SK-N-SH (cell line): ENCODE data around the gene CCT8L2. TPM values are rescaled to one million over a fixed set of nuclear protein-coding genes. Genes with fewer than 3 reads are reported as not detected.
"Not testable (repeated sequence)": the region's sequence is repeated elsewhere in the genome, so short reads cannot be mapped to it uniquely, and the experiment has no call there.

Experiments used
- CTCF ChIA-PET: fragments of 300-600, 350-600 bp; formaldehyde crosslinking; extraction: SDS; loops from one replicate; lab custom pipeline; 2021; lab: Yijun Ruan, JAX
- POLR2A ChIA-PET: fragments of 350-600 bp; sonication (Branson Sonifier 250); formaldehyde crosslinking; extraction: SDS; loops from one replicate; lab custom pipeline; 2020; ENCODE audit warnings: antibody characterized with exemption, inconsistent platforms; lab: Yijun Ruan, JAX
- DNase-seq: peaks from one replicate; pipeline ENCODE4 v3.0.0; 2012
- H2AFZ ChIP-seq: fragments of 200-600 bp; sonication (generic); 2 replicates; pipeline ENCODE4 v1.8.1; 2016; ENCODE audit warnings: antibody characterized with exemption, mild to moderate bottlenecking, low read depth
- H3F3A ChIP-seq: fragments of 200-600 bp; sonication (generic); replicated peaks from 2 replicates; pipeline ENCODE3; 2016; ENCODE audit warnings: antibody characterized with exemption, mild to moderate bottlenecking; ENCODE audit not compliant: insufficient read depth
- H3K27ac ChIP-seq, 2 experiments: fragments of 200-500 bp in 1 of 2; fragments of 200-600 bp in 1 of 2; sonication (Bioruptor generic) in 1 of 2; sonication (generic), shearing (Covaris generic) in 1 of 2; 2 replicates each; pipeline versions ENCODE4 v1.5.1 to v1.6.1; 2014 to 2016; ENCODE audit warnings: low read depth in 2 of 2, inconsistent platforms in 1 of 2, low read length in 1 of 2, mild to moderate bottlenecking in 1 of 2, mixed read lengths in 1 of 2
- H3K27me3 ChIP-seq: fragments of 200-600 bp; sonication (generic), shearing (Covaris generic); 2 replicates; pipeline ENCODE4 v1.6.1; 2016; ENCODE audit warnings: mixed run types; ENCODE audit not compliant: insufficient read depth
- H3K36me3 ChIP-seq, 2 experiments: fragments of 200-500 bp in 1 of 2; fragments of 200-600 bp in 1 of 2; sonication (Bioruptor generic) in 1 of 2; sonication (generic) in 1 of 2; replicated peaks in 1 of 2; 2 replicates each; pipeline versions ENCODE3 to v1.5.1; 2014 to 2016; ENCODE audit warnings: low read length in 1 of 2, mild to moderate bottlenecking in 1 of 2; ENCODE audit not compliant: insufficient read depth in 2 of 2, control insufficient read depth in 1 of 2
- H3K4me1 ChIP-seq, 2 experiments: fragments of 200-500 bp in 1 of 2; fragments of 200-600 bp in 1 of 2; sonication (Bioruptor generic) in 1 of 2; sonication (generic), shearing (Covaris generic) in 1 of 2; 2 replicates each; pipeline versions ENCODE4 v1.5.1 to v1.6.1; 2014 to 2016; ENCODE audit warnings: low read depth in 1 of 2, low read length in 1 of 2, mixed run types in 1 of 2; ENCODE audit not compliant: insufficient read depth in 2 of 2, control insufficient read depth in 1 of 2
- H3K4me2 ChIP-seq: fragments of 200-600 bp; sonication (generic), shearing (Covaris generic); 2 replicates; pipeline ENCODE4 v1.6.1; 2017; ENCODE audit warnings: mixed run types
- H3K4me3 ChIP-seq, 2 experiments: fragments of 200-500 bp in 1 of 2; fragments of 200-600 bp in 1 of 2; sonication (Bioruptor generic) in 1 of 2; sonication (generic), shearing (Covaris generic) in 1 of 2; 2 replicates each; pipeline versions ENCODE4 v1.5.1 to v1.8.1; 2014 to 2016; ENCODE audit warnings: low read depth in 2 of 2, inconsistent platforms in 1 of 2, low read length in 1 of 2, mild to moderate bottlenecking in 1 of 2, mixed read lengths in 1 of 2, moderate library complexity in 1 of 2
- H3K79me2 ChIP-seq: fragments of 200-600 bp; sonication (generic); 2 replicates; pipeline ENCODE4 v1.8.1; 2017; ENCODE audit warnings: mild to moderate bottlenecking; ENCODE audit not compliant: insufficient read depth
- H3K9ac ChIP-seq: fragments of 200-600 bp; sonication (generic); 2 replicates; pipeline ENCODE4 v1.6.1; 2017; ENCODE audit warnings: mixed run types
- H3K9me2 ChIP-seq: fragments of 200-600 bp; sonication (generic); 2 replicates; pipeline ENCODE4 v1.6.1; 2017; ENCODE audit warnings: mixed run types
- H3K9me3 ChIP-seq: fragments of 200-600 bp; sonication (generic); 2 replicates; pipeline ENCODE4 v1.6.1; 2017; ENCODE audit warnings: mixed run types, mild to moderate bottlenecking, moderate library complexity
- H4K20me1 ChIP-seq: fragments of 200-600 bp; sonication (generic); 2 replicates; pipeline ENCODE4 v1.6.1; 2017; ENCODE audit warnings: mild to moderate bottlenecking, mixed run types; ENCODE audit not compliant: insufficient read depth
- WGBS: methylation state at CpG from one replicate; pipeline ENCODE4 v1.1.6; 2017; ENCODE audit warnings: low lambda C conversion rate; 5-methylcytosine and 5-hydroxymethylcytosine counted together
- polyA plus RNA-seq, 3 experiments: library from polyadenylated mRNA; depleted of rRNA; stranded (reverse); fragments of >200 nt; gene quantifications; 2 replicates each; pipeline ENCODE4 v1.2.3, GENCODE V29; 2012

Gene CCT8L2
- not detected in 2 replicates for polyA plus RNA-seq (2012; rRNA removed)
- not detected in 2 replicates for polyA plus RNA-seq (2012; cell fraction: cytosol; rRNA removed)
- polyA plus RNA-seq (2012; cell fraction: nucleus; rRNA removed), result not detected in 2 replicates

DNA sequence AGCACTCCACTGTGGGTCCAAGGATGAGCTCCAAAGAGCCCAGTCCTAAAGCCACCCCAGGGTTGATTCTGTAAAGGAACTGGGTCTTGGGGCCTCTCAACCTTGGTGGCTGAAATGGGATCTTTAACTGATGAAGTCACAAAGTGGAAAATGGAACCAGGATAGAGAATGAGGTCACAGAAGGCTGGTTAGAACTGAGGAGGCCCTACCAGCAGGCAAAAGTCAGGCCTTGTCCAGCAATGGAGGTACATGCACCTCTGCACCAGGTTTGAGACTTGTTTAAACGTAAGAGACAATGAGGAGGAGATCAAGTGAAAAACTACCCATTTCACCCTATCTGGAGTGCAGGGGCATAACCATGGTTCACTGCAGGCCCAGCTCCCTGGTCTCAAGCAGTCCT lies at the start of gene CCT8L2:
CCT8L2 (minus strand) TSS at position 101 of the 400 bp plus-strand sequence. CDS start 260 bp downstream, outside the sequence.
- CTCF ChIA-PET, H3K4me3 ChIP-seq, H2AFZ ChIP-seq, H3K36me3 ChIP-seq, H3K9ac ChIP-seq, H3K27ac ChIP-seq, POLR2A ChIA-PET, H3K9me2 ChIP-seq, H3K27me3 ChIP-seq, H3K4me1 ChIP-seq, H3K4me2 ChIP-seq, H3K9me3 ChIP-seq, DNase-seq, H3F3A ChIP-seq, H3K79me2 ChIP-seq, H4K20me1 ChIP-seq: not testable (repeated sequence)
- 0% methylated on average over 1 of the region's 1 CpG for WGBS

- POLR2A ChIA-PET, H3K27me3 ChIP-seq, H3F3A ChIP-seq, H3K4me3 ChIP-seq, DNase-seq, H3K4me2 ChIP-seq, H3K4me1 ChIP-seq, H2AFZ ChIP-seq, H3K36me3 ChIP-seq, H3K79me2 ChIP-seq, CTCF ChIA-PET, H3K27ac ChIP-seq, H3K9ac ChIP-seq, H4K20me1 ChIP-seq, H3K9me2 ChIP-seq, H3K9me3 ChIP-seq: not testable (repeated sequence)
- 0% methylated on average over 1 of the region's 1 CpG for WGBS
Measured at GRCh38 chr22:16635442-16635841, 42.8 kb upstream of the CCT8L2 start.

- H3K4me1 ChIP-seq, H3K9ac ChIP-seq, H3F3A ChIP-seq, H4K20me1 ChIP-seq, POLR2A ChIA-PET, H3K36me3 ChIP-seq, H3K27ac ChIP-seq, H3K79me2 ChIP-seq, H3K4me2 ChIP-seq, CTCF ChIA-PET, H3K9me2 ChIP-seq, H3K4me3 ChIP-seq, H3K9me3 ChIP-seq, H2AFZ ChIP-seq, DNase-seq, H3K27me3 ChIP-seq: not testable (repeated sequence)
Measured at GRCh38 chr22:16634092-16634491, 41.5 kb upstream of the CCT8L2 start.

DNA sequence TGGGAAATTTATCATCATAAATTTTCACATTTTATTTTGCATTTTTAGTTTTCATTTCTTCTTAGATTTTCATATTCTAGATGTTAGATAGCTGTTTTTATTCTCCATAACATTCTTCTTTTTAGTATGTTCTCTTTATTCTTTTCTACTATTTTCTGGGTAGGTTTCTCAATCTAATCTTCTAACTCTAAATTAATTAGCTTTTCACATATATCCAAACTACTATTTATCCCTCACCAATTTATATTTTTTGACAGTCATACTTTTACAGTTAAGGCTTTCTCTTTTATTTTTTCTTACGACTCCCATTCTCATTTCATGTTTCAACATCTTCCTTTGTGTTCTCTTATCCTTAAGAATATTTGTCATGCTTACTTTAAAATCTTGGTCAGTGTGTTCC lies 35.9 kb upstream of the CCT8L2 start:
- DNase-seq, H3F3A ChIP-seq, H3K36me3 ChIP-seq, H3K27me3 ChIP-seq, H3K9ac ChIP-seq, H3K79me2 ChIP-seq, H3K4me3 ChIP-seq, H4K20me1 ChIP-seq, H3K4me1 ChIP-seq, H3K9me2 ChIP-seq, H3K4me2 ChIP-seq, POLR2A ChIA-PET, CTCF ChIA-PET, H2AFZ ChIP-seq, H3K27ac ChIP-seq, H3K9me3 ChIP-seq: not testable (repeated sequence)
- 3% methylated on average over 1 of the region's 1 CpG for WGBS

DNA sequence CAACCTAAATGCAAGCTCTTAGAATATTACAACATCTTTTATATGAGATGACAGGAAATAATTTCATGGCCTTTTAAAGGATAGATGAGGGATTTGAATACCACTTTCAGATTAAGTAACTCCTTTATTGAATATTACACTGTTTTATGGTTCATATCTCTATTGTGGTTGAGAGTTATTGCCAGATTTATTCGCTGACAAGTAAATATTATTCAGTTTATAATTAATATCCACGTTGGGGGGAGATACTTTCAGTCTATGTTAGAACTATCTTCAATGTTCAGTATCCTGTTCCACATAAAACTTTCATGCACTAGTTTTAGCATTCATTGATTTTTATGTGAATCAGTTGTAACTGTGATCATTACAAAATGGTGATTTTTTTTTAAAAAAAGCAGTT lies 32.4 kb upstream of the CCT8L2 start:
- H3K36me3 ChIP-seq, H3K4me1 ChIP-seq, H3K9me2 ChIP-seq, H3F3A ChIP-seq, H3K4me3 ChIP-seq, H3K27me3 ChIP-seq, H3K79me2 ChIP-seq, POLR2A ChIA-PET, H3K9me3 ChIP-seq, H3K4me2 ChIP-seq, H2AFZ ChIP-seq, DNase-seq, CTCF ChIA-PET, H3K27ac ChIP-seq, H3K9ac ChIP-seq, H4K20me1 ChIP-seq: not testable (repeated sequence)
- WGBS, result 0% methylated on average over 2 of the region's 2 CpGs

GRCh38 chr22:16623595-16623994 lies 31.0 kb upstream of the CCT8L2 start:
- H3K27ac ChIP-seq, H3F3A ChIP-seq, H3K9me3 ChIP-seq, CTCF ChIA-PET, H2AFZ ChIP-seq, DNase-seq, H3K36me3 ChIP-seq, H3K9me2 ChIP-seq, POLR2A ChIA-PET, H4K20me1 ChIP-seq, H3K4me2 ChIP-seq, H3K27me3 ChIP-seq, H3K79me2 ChIP-seq, H3K4me3 ChIP-seq, H3K4me1 ChIP-seq, H3K9ac ChIP-seq: not testable (repeated sequence)

DNA sequence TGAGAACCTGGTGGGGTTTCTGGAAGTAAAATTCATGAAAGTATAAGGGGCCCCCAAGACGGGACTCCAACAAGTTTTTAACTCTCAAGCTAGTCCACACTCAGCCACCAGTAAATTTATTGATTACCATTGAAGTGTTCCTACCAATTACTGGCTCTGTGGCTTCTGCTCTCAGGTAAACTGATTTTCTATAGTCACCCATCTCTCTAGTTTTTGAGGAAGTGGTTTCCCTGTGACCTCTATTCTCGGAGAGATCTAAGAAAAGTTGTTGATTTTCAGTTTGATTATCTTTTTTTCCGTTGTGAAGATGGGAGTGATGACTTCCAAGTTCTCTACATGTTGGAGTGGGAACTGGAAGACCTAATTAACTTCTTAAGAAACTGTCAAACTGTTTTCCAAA lies 24.9 kb upstream of the CCT8L2 start:
- H3K27me3 ChIP-seq, H3K9me3 ChIP-seq, H3F3A ChIP-seq, H3K9me2 ChIP-seq, H3K4me3 ChIP-seq, H3K36me3 ChIP-seq, H4K20me1 ChIP-seq, H3K79me2 ChIP-seq, POLR2A ChIA-PET, DNase-seq, H3K4me2 ChIP-seq, H3K4me1 ChIP-seq, H3K27ac ChIP-seq, H3K9ac ChIP-seq, CTCF ChIA-PET, H2AFZ ChIP-seq: not testable (repeated sequence)
- WGBS, result 0% methylated on average over 2 of the region's 3 CpGs
